Endodermal cell (in vitro differentiated cells): ENCODE results near the gene ARHGEF11. TPM values are rescaled to one million over a fixed set of nuclear protein-coding genes. Genes with fewer than 3 reads are reported as not detected.

ENCODE experiments used
- DNase-seq: peaks from one replicate; pipeline ENCODE4 v3.0.0-alpha.2; 2017
- H3K27ac ChIP-seq: 2 replicates; pipeline ENCODE4 v1.5.1; 2013; ENCODE audit warnings: mild to moderate bottlenecking, low read depth, low read length, moderate library complexity
- H3K27me3 ChIP-seq: 2 replicates; pipeline ENCODE4 v1.6.1; 2013; ENCODE audit warnings: mild to moderate bottlenecking, low read length, moderate library complexity; ENCODE audit not compliant: insufficient read depth, control insufficient read depth, poor library complexity, severe bottlenecking
- H3K36me3 ChIP-seq: 2 replicates; pipeline ENCODE4 v1.7.0; 2013; ENCODE audit warnings: mild to moderate bottlenecking, low read length, moderate library complexity; ENCODE audit not compliant: control insufficient read depth, insufficient read depth
- H3K4me1 ChIP-seq: one replicate; pipeline ENCODE4 v1.7.0; 2013; ENCODE audit warnings: low read length; ENCODE audit not compliant: control insufficient read depth, insufficient read depth
- H3K4me3 ChIP-seq: 2 replicates; pipeline ENCODE4 v1.5.1; 2013; ENCODE audit warnings: mild to moderate bottlenecking, low read length, moderate library complexity
- H3K9ac ChIP-seq: 2 replicates; pipeline ENCODE4 v1.6.1; 2013; ENCODE audit warnings: mild to moderate bottlenecking, low read length, moderate library complexity; ENCODE audit not compliant: poor library complexity, severe bottlenecking; ENCODE audit errors: extremely low read depth
- H3K9me3 ChIP-seq: 2 replicates; pipeline ENCODE4 v1.6.1; 2013; ENCODE audit warnings: mild to moderate bottlenecking, low read length, moderate library complexity; ENCODE audit not compliant: control insufficient read depth
- H3K27ac Mint-ChIP-seq: 2 replicates; pipeline ENCODE4 v1.8.0; 2020; ENCODE audit warnings: mixed read lengths
- H3K27me3 Mint-ChIP-seq: 2 replicates; pipeline ENCODE4 v1.8.0; 2021; ENCODE audit warnings: mild to moderate bottlenecking, mixed read lengths; ENCODE audit not compliant: insufficient read depth
- H3K36me3 Mint-ChIP-seq: 2 replicates; pipeline ENCODE4 v1.8.0; 2020; ENCODE audit warnings: low read depth, mixed read lengths
- H3K4me1 Mint-ChIP-seq: 2 replicates; pipeline ENCODE4 v1.8.0; 2020; ENCODE audit warnings: mixed read lengths
- H3K4me3 Mint-ChIP-seq: 2 replicates; pipeline ENCODE4 v1.8.0; 2020; ENCODE audit warnings: mild to moderate bottlenecking, moderate library complexity, mixed read lengths
- H3K9me3 Mint-ChIP-seq: 2 replicates; pipeline ENCODE4 v1.8.0; 2020; ENCODE audit warnings: mild to moderate bottlenecking, mixed read lengths
- CTCF ChIP-seq: fragments of 200-600 bp; sonication (generic); conservative IDR thresholded peaks from 2 replicates; pipeline ENCODE4 v1.5.0; 2021; ENCODE audit warnings: antibody characterized with exemption, mild to moderate bottlenecking
- WGBS, 2 experiments: methylation state at CpG; one replicate each; pipeline versions ENCODE4 v1.1.5 to v1.1.7; 2013; ENCODE audit warnings: missing lambda C conversion rate in 2 of 2, mixed read lengths in 1 of 2; ENCODE audit not compliant: insufficient coverage in 1 of 2, insufficient read length in 1 of 2; 5-methylcytosine and 5-hydroxymethylcytosine counted together
- total RNA-seq, 2 donors: library from RNA; stranded (reverse); fragmentation: NEBNext Ultra II Directional in 1 of 2; extraction: Animal tissue kit (Norgen Biotek cat#: 25700) in 1 of 2; gene quantifications; 2 replicates in 1 of 2; 3 replicates in 1 of 2; pipeline ENCODE4 v1.2.1, GENCODE V29; 2021

ARHGEF11 gene
- total RNA-seq, 2 donors from 2014 or later = 54.2 to 56.5 TPM

GRCh38 chr1:156944268-156944667 lies 101.3 kb downstream of the ARHGEF11 start:
- no peaks in the 10 kb centered on the region for H3K9me3 Mint-ChIP-seq
- no peak overlapping the region for H3K9ac ChIP-seq
- no peak overlapping the region for H3K4me3 ChIP-seq
- no peaks in the 10 kb centered on the region for H3K27me3 Mint-ChIP-seq
- H3K36me3 ChIP-seq = peaks cover 99% of the 10 kb centered on the region
- WGBS, 2 experiments = 80 to 92% methylated on average over 1 of the region's 1 CpG
- H3K27me3 ChIP-seq = no peaks in the 10 kb centered on the region
- peak overlapping the region; percentile 5 for H3K27ac Mint-ChIP-seq
- no peak for TF ChIP-seq CTCF
- no peak for DNase-seq
- H3K4me3 Mint-ChIP-seq = no peak overlapping the region
- peaks cover 87% of the 10 kb centered on the region for H3K36me3 Mint-ChIP-seq
- no peaks in the 10 kb centered on the region for H3K9me3 ChIP-seq
- peaks cover 2% of the 10 kb centered on the region for H3K4me1 Mint-ChIP-seq
- no peak overlapping the region for H3K27ac ChIP-seq
- no peaks in the 10 kb centered on the region for H3K4me1 ChIP-seq

- Histone ChIP-seq H3K36me3 (peaks cover 95% of the 10 kb centered on the region), H3K4me1 (no peaks in the 10 kb centered on the region), H3K9me3 (no peaks in the 10 kb centered on the region), H3K4me3 (no peak overlapping the region), H3K27me3 (no peaks in the 10 kb centered on the region), H3K27ac (no peak overlapping the region), H3K9ac (no peak overlapping the region)
- 92 to 100% methylated on average over 2 to 3 of the region's 3 CpGs for WGBS, 2 experiments
- TF ChIP-seq CTCF = no peak
- Mint-ChIP-seq H3K36me3 (peaks cover 88% of the 10 kb centered on the region), H3K27me3 (no peaks in the 10 kb centered on the region), H3K4me3 (no peak overlapping the region), H3K27ac (no peak overlapping the region), H3K9me3 (no peaks in the 10 kb centered on the region), H3K4me1 (no peaks in the 10 kb centered on the region)
- DNase-seq = no peak
Observed at GRCh38 chr1:156943756-156944155, 101.8 kb downstream of the ARHGEF11 start.

- Mint-ChIP-seq H3K27ac (no peak overlapping the region), H3K4me1 (no peaks in the 10 kb centered on the region), H3K36me3 (peaks cover 83% of the 10 kb centered on the region), H3K4me3 (no peak overlapping the region), H3K27me3 (no peaks in the 10 kb centered on the region), H3K9me3 (no peaks in the 10 kb centered on the region)
- TF ChIP-seq CTCF = no peak
- 95 to 100% methylated on average over 1 to 7 of the region's 7 CpGs for WGBS, 2 experiments
- H3K27me3 ChIP-seq = no peaks in the 10 kb centered on the region
- peaks cover 93% of the 10 kb centered on the region for H3K36me3 ChIP-seq
- no peaks in the 10 kb centered on the region for H3K9me3 ChIP-seq
- H3K4me3 ChIP-seq = no peak overlapping the region
- no peaks in the 10 kb centered on the region for H3K4me1 ChIP-seq
- no peak for DNase-seq
- H3K27ac ChIP-seq = no peak overlapping the region
- H3K9ac ChIP-seq = no peak overlapping the region
Observed at GRCh38 chr1:156942576-156942975, 103.0 kb downstream of the ARHGEF11 start.
